Liver (tissue), 3 donors: Measurements from ENCODE around the gene ASTN1.

Source experiments
- EGR1 ChIP-seq, 2 donors: IDR thresholded peaks; 2 replicates each; pipeline ENCODE4 v1.6.1; 2016 to 2018; ENCODE audit warnings: antibody characterized with exemption in 2 of 2, low read depth in 2 of 2
- FOXA1 ChIP-seq: IDR thresholded peaks from 2 replicates; pipeline ENCODE4 v1.6.1; 2016; ENCODE audit warnings: antibody characterized with exemption
- JUND ChIP-seq, 2 donors: IDR thresholded peaks; 2 replicates each; pipeline ENCODE4 v1.6.1; 2016; ENCODE audit warnings: antibody characterized with exemption in 2 of 2
- MAX ChIP-seq: IDR thresholded peaks from 2 replicates; pipeline ENCODE4 v1.6.1; 2016; ENCODE audit warnings: antibody characterized with exemption
- RAD21 ChIP-seq, 2 donors: IDR thresholded peaks; 2 replicates each; pipeline ENCODE4 v1.6.1; 2016; ENCODE audit warnings: antibody characterized with exemption in 2 of 2, mild to moderate bottlenecking in 2 of 2
- REST ChIP-seq: IDR thresholded peaks from 2 replicates; pipeline ENCODE4 v1.6.1; 2016; ENCODE audit warnings: antibody characterized with exemption, mild to moderate bottlenecking
- TAF1 ChIP-seq: conservative IDR thresholded peaks from 2 replicates; pipeline ENCODE4 v1.6.1; 2016; ENCODE audit warnings: antibody characterized with exemption, mild to moderate bottlenecking
- TF ChIP-seq, protein P1 (sequence below): fragments of 150-350 bp; IDR thresholded peaks from 2 replicates; pipeline ENCODE4 v1.5.1; 2017; ENCODE audit warnings: improper control_type of control experiment, low read depth, low read length; ENCODE audit not compliant: missing input control
- TF ChIP-seq, protein P2 (sequence below): IDR thresholded peaks from 2 replicates; pipeline ENCODE4 v1.6.1; 2016; ENCODE audit warnings: antibody characterized with exemption
- donor health status: healthy.
- donor health status: healthy.

- TF ChIP-seq, protein P1, sequence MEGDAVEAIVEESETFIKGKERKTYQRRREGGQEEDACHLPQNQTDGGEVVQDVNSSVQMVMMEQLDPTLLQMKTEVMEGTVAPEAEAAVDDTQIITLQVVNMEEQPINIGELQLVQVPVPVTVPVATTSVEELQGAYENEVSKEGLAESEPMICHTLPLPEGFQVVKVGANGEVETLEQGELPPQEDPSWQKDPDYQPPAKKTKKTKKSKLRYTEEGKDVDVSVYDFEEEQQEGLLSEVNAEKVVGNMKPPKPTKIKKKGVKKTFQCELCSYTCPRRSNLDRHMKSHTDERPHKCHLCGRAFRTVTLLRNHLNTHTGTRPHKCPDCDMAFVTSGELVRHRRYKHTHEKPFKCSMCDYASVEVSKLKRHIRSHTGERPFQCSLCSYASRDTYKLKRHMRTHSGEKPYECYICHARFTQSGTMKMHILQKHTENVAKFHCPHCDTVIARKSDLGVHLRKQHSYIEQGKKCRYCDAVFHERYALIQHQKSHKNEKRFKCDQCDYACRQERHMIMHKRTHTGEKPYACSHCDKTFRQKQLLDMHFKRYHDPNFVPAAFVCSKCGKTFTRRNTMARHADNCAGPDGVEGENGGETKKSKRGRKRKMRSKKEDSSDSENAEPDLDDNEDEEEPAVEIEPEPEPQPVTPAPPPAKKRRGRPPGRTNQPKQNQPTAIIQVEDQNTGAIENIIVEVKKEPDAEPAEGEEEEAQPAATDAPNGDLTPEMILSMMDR: no peak
- no peak for TF ChIP-seq FOXA1
- TF ChIP-seq MAX: no peak
- no peak for TF ChIP-seq TAF1
- TF ChIP-seq, protein P2, sequence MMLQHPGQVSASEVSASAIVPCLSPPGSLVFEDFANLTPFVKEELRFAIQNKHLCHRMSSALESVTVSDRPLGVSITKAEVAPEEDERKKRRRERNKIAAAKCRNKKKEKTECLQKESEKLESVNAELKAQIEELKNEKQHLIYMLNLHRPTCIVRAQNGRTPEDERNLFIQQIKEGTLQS: no peak
- no peak for TF ChIP-seq EGR1 (IDR thresholded peaks at IDR 0.05; ENCODE audit: low read depth in 2 of 2)
- no peak for TF ChIP-seq JUND (IDR thresholded peaks at IDR 0.05)
- TF ChIP-seq RAD21 (IDR thresholded peaks at IDR 0.05): no peak
- TF ChIP-seq REST: no peak
Measured at GRCh38 chr1:177007437-177008161, 156.9 kb downstream of the ASTN1 start.
